Umbilical cord (tissue), 2 donors: Measurements from ENCODE around the gene CDX2. TPM values are rescaled to one million over a fixed set of nuclear protein-coding genes. Genes with fewer than 3 reads are reported as not detected.
"Not testable (repeated sequence)": the region's sequence is repeated elsewhere in the genome, so short reads cannot be mapped to it uniquely, and the experiment has no call there.

Experiments
- DNase-seq: peaks from one replicate; pipeline ENCODE4 v3.0.0-alpha.2; 2015; ENCODE audit warnings: low spot score
- total RNA-seq: library from RNA; depleted of rRNA; stranded (reverse); fragments of >200 nt; gene quantifications from one replicate; pipeline ENCODE4 v1.2.3, GENCODE V29; 2014; ENCODE audit warnings: low replicate concordance; ENCODE audit not compliant: insufficient read depth

The CDX2 gene
- total RNA-seq, 1 donor from 2014 or later = 0.24 TPM

GRCh38 chr13:27964741-27965323, 4.3 kb downstream of the CDX2 start:
- DNase-seq = no peak

DNA sequence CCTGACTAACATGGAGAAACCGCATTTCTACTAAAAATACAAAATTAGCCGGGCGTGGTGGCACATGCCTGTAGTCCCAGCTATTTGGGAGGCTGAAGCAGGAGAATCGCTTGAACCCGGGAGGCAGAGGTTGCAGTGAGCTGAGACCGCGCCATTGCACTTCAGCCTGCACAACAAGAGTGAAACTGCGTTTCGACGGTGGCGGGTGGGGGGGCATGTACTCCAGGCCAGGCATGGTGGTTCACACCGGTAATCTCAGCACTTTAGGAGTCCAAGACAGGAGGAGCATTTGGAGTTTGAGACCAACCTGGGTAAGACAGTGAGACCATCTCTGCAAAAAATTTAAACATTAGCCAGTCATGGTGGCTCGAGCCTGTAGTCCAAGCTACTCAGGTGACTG, 4.9 kb downstream of the CDX2 start:
- not testable (repeated sequence) for DNase-seq

GRCh38 chr13:27963491-27963890, 5.6 kb downstream of the CDX2 start:
- no peak for DNase-seq

- DNase-seq = no peak
Observed at GRCh38 chr13:27962982-27963381, 6.1 kb downstream of the CDX2 start.

- DNase-seq = no peak
Observed at GRCh38 chr13:27962128-27962841, 6.8 kb downstream of the CDX2 start.

GRCh38 chr13:27961227-27962085, 7.7 kb downstream of the CDX2 start:
- no peak for DNase-seq

DNA sequence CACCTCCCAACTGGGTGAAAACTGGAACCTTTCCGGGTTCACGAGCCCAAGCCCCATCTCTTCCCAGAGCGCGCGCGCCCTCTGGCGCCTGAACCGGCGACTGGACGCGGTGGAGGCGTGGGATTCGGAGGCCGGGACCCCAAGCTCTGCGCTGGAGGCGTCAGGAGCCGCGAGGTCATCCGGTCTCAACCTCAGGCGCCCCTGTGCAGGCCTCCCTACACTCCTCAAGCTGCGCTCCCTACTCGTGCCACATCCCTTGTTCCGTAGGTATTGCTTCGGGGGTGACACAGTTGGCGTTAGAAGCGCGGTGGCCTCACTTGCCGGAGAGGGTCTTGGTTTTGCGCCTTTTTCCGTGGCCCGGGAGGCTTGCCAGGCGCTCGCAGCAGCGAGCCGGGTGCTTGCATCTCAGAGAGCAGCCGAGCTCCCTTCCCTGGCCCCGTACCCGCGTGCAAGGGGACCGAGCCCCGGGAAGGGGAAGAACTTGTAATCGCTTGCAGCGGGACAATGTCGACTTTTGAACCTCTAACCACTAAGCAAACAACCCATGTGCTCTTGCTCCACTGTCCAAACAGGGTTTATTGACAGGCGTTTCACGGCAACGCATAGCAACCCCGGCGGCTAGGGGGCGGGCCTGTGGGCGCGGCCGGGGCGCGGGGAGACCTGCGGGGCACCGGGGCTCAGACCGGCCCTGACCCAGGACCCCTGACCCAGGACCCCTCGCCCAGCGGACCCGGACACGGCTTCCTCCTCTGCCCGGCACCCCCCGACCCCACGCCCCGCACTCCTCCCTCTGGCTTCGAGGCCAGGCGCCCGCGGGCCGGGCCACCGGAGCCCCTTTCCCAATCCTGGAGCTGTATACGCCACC, 8.5 kb downstream of the CDX2 start:
- DNase-seq = no peak

DNA sequence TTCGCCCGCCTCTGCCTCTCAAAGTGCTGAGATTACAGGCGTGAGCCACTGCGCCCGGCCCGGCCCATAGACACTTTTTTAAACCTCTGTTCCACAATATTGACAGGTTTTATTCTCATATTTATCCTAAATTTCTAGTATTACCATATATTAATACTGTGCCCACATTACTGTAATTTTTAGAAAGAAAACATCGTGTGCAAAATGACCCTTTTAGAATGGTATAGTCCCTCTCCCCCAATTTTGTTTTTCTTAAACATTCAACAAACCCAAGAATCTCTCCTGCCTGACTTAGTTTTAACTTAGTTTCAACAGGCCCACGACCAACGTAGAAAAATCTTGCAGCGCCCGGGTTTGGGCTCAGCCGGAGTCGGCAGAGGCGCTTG, 9.1 kb downstream of the CDX2 start:
- no peak for DNase-seq

DNA sequence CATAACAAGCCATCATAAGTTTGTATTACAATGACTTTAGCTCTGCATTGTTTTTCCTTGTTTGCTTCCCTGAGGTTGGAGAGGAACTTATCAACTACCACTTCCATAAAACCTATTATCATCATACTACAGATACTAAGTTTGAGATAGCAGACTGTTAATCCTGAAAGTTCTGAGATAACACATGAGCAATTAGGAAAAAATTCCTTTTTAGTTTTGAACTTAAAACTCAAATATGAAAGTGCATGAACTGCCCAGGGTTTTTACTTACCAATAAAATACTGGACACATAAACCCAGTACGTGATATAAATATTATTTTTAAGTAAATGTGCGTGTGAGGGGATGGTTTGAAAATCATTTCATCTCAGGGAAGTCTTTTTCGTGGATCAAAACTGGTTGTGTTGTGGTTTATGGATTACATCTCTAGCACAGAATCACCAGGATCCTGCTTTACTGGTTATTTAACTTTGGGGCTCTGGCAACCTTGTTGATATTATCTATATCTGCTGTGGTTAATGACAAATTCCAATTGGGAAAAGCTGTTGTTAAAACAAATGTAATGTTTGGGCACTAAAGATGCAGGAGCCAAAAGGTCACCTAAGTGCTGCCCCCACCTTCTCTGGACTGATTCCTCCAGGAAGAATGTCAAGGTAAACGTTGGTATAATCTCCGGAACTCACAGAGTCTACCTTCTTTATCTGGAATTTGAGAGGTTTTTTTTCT, 12.4 kb downstream of the CDX2 start:
- DNase-seq = no peak

GRCh38 chr13:27955014-27955591, 14.0 kb downstream of the CDX2 start:
- DNase-seq = no peak

GRCh38 chr13:27954406-27954851, 14.7 kb downstream of the CDX2 start:
- peak; percentile 18 for DNase-seq

GRCh38 chr13:27953676-27954405, 15.3 kb downstream of the CDX2 start:
- peak; percentile 65 for DNase-seq

DNA sequence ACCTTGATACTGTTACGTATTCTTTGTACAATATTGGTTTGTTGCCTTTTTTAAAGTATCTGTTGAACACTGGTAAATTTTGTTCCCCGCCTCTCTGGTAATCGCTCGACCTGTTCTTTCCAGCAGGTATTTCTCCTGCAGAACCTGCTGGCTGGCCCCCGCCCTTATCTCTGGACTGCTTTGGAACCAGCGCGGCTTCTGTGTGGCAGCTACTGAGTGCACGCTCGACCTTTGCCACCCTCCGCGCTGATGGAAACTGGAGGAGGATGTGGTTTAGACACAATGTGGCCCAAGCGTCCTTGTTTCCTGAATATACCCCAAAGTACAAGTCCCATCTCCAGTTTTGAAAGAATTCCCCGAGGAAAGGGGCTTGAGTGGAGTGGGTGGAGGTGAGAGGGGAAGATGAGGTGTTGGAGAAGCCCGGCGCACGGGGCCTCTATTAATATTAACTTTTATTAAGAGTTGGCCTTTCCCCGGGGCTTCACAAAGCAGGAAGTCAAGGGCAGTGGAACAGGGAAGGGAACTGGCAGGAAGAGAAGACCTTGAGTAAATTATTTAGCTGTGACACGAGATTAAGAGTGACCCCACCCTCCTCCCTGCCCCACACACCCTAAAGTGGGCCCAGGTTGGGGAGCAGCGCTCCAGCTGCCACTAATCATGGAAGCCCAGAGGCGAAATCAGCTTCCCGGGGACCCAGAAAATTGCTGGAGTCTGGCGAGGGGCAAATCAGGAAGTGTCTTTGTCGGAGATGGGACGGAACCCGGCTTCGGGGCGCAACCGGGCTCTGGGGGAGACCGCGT, 16.0 kb downstream of the CDX2 start:
- DNase-seq = no peak

DNA sequence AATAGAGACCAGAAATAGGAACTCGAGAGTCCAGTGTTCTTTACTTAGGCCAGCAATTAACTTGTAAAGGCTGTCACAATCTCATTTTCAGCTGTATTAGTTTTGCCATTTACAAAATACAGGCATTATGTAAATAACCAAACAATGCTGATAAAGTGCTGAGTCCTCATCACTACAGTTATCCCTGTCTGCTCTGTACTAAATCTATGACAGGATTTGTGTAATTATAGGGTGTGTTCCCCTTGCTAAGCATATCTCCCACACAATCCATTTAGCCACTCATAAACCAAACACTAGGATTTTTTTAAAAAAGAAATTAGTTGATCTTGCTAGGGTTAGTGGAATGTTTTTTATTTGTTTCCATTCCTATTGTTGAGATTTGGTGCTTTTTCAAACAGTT, 26.1 kb downstream of the CDX2 start:
- DNase-seq = no peak

- DNase-seq = no peak
Observed at GRCh38 chr13:27933580-27934328, 35.4 kb downstream of the CDX2 start.

DNA sequence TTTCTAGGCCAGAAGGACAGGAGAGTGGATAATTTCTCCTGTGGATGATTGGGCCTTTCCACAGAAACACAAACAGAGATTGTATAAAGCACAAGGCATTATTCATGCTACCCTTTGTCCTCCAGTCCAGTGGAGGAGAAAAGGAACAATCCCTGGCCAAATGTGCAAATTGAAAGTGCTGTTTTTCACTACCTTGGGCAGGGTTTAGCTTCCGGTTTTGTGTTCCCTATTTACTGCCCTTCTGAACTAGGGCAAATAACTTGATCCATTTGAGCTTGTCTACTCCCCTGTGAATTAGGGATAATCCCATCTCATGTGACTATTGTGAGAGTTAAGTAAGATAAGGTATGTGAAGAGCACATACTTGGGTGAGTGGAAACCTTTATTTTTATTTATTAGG, 36.0 kb downstream of the CDX2 start:
- no peak for DNase-seq

GRCh38 chr13:27929868-27930267, 39.2 kb downstream of the CDX2 start:
- DNase-seq = no peak
